Right cardiac atrium (tissue), 5 donors: Measurements from ENCODE around the gene LPO. TPM values are rescaled to one million over a fixed set of nuclear protein-coding genes. Genes with fewer than 3 reads are reported as not detected.

Source experiments
- ATAC-seq, 2 donors: fragments of 200-7000 bp; cut with Tn5 transposase; one replicate each; pipeline versions ENCODE4 v1.8.0 to v1.9.1; 2020; ENCODE audit warnings: moderate library complexity in 2 of 2, mild to moderate bottlenecking in 1 of 2
- DNase-seq, 3 donors: peaks; one replicate each; pipeline ENCODE4 v3.0.0-alpha.2; 2020
- H3K27ac ChIP-seq: one replicate; pipeline ENCODE4 v1.5.1; 2013; ENCODE audit warnings: mild to moderate bottlenecking, low read length, control low read depth, moderate library complexity
- H3K27me3 ChIP-seq: one replicate; pipeline ENCODE4 v1.6.1; 2013; ENCODE audit not compliant: control insufficient read depth, insufficient read depth
- H3K4me1 ChIP-seq: one replicate; pipeline ENCODE4 v1.6.1; 2013; ENCODE audit warnings: low read length; ENCODE audit not compliant: control insufficient read depth, insufficient read depth
- H3K4me3 ChIP-seq: one replicate; pipeline ENCODE4 v1.5.1; 2013; ENCODE audit warnings: low read length, control low read depth
- H3K9me3 ChIP-seq: one replicate; pipeline ENCODE4 v1.6.1; 2013; ENCODE audit warnings: low read length; ENCODE audit not compliant: control insufficient read depth
- WGBS: extraction: QIAGEN DNeasy Blood & Tissue Kit; methylation state at CpG from one replicate; pipeline ENCODE4 v1.1.7; 2013; 5-methylcytosine and 5-hydroxymethylcytosine counted together
- intact Hi-C, 4 donors: fragments of 100-400 bp; cut with DNase I; formaldehyde crosslinking; loops; one replicate each; pipeline versions ENCODE4 v1.11.0 to v1.14.0; 2022 to 2023
- polyA plus RNA-seq: library from polyadenylated mRNA; stranded (reverse); fragments of 200-250 nt; gene quantifications from one replicate; pipeline ENCODE4 v1.2.3, GENCODE V29; 2013
- total RNA-seq, 4 donors: library from RNA; stranded (reverse); fragmentation: NEBNext Ultra II Directional; extraction: Animal tissue kit (Norgen Biotek cat#: 25700); gene quantifications; one replicate each; pipeline ENCODE4 v1.2.1, GENCODE V29; 2021
- donor health status: healthy with polysubstance abuse.
- donor health status: DM: no; HTN: yes; CAD: no.
- donor health status: DM: no; HTN: no; CAD: no.
- donor health status: DM: no; HTN: yes; CAD: no; lungs with severe emphysema.
- donor health status: DM: yes; HTN: yes; CAD: no.

LPO gene
- total and polyA plus RNA-seq, 5 donors, result 0.29 TPM; not detected in 4

DNA sequence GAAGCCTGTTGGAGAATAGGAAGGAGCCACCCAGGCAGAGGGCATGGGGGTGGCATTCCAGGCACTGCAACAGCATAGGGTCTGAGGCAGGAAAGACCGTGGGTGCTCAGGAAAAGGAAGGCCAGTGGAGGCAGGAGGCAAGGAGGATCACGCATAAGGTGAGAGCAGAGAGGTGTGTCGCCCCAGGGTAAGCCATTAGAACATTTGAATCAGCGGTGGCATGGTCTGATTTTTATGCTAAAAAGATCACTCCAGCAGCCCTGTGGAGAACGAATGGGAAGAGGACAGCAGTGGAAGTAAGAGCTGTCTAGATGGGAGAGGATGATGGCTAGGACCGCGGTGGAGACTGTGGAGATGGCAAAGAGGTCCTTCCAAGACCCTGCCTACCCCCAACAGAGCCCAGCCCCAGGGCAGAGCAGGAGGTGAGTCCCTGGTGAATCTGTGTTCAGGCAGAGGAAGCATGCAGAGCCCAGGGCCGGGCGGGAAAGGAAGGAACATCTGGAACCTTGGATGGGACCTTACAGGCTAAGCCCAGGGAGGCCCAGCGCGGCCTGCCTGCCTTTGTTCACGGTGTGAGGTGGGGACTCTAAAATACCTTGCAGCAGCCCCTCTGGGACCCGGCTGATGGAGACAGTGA, 7.8 kb downstream of the LPO start:
- no peaks in the 10 kb centered on the region for H3K9me3 ChIP-seq
- intact Hi-C loops, result no loop called here
- no peaks in the 10 kb centered on the region for H3K27me3 ChIP-seq
- no peak overlapping the region for H3K4me3 ChIP-seq
- no peak overlapping the region for H3K27ac ChIP-seq
- H3K4me1 ChIP-seq, result no peaks in the 10 kb centered on the region
- WGBS, result 78% methylated on average over 13 of the region's 13 CpGs
- DNase-seq (no peak), ATAC-seq (no peak)

DNA sequence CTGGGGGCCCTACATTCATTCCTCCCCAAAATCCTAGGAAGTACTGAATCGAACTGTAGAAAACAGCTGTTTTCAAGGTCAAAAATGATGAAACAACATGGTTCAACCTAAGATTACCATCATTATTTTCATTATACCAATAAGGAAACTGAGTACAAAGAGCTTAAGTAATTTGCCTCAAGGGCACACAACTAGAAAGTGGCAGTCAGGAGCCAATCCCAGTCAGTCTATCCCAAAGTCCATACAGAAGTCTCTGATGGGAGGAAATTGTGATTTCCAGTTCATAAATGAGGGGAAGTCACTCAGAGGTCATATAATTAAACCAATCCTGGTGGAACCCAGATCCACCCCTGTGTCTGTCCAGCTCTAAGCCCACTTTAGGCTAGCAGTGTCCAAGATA, 8.4 kb downstream of the LPO start:
- Histone ChIP-seq H3K4me3 (no peak overlapping the region), H3K9me3 (no peaks in the 10 kb centered on the region), H3K4me1 (no peaks in the 10 kb centered on the region), H3K27me3 (no peaks in the 10 kb centered on the region), H3K27ac (no peak overlapping the region)
- intact Hi-C loops, result no loop called here
- DNase-seq (no peak), ATAC-seq (no peak)
- 77% methylated on average over 1 of the region's 1 CpG for WGBS

DNA sequence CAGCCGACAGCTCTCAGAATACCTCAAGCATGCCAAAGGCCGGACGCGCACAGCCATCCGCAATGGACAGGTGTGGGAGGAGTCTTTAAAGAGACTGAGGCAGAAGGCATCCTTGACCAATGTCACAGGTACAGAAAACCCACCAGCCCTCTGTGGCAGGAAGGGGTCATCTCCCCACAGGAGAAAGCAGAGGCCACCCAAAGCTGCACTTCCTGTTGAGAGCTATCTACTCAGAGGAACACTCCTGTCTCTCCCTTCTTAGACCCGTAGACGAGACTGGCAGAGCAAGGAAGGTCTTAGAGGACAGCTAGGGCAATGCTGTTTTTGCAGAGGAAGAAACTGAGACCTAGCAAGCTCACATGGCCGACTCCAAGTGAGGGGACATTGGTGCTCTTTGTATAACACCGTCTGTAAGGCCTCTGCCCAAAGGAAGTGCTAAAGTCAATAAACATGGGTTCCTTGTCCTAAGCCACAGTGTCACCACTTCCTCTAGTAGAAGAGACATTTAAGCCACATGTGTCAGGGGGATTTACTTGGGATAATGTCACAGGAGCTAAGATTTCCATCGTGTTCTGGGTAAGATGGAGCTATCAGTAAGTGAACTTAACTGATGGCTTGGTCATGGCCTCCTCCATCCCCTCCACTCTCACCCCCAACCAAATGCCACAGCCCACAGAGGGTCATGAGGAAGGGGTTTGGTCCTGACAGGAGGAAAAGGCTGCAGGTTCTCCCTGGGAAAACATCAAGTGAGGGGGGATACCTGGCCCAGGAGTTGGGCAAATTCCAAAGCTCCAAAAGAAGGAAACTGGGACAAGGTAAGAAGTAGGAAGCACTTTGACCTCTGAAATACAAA, 9.4 kb downstream of the LPO start:
- 73% methylated on average over 10 of the region's 10 CpGs for WGBS
- Histone ChIP-seq H3K4me3 (no peak overlapping the region), H3K4me1 (no peaks in the 10 kb centered on the region), H3K9me3 (no peaks in the 10 kb centered on the region), H3K27me3 (no peaks in the 10 kb centered on the region), H3K27ac (no peak overlapping the region)
- ATAC-seq (no peak), DNase-seq (no peak)
- intact Hi-C loops, result no loop called here

DNA sequence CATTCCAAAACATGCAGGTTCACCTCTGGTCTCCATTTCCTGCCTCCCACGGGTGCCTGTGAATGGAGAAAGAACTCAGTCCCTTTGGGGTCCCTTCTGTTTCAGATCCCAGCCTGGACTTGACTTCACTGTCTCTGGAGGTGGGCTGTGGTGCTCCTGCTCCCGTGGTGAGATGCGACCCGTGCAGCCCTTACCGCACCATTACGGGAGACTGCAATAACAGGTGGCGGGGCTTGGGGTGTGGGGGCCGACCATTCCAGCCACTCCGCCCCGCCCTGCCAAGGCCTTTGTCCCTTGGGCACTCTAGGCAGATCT, 10.5 kb downstream of the LPO start:
- no peak overlapping the region for H3K4me3 ChIP-seq
- no peaks in the 10 kb centered on the region for H3K9me3 ChIP-seq
- H3K27me3 ChIP-seq, result no peaks in the 10 kb centered on the region
- no peaks in the 10 kb centered on the region for H3K4me1 ChIP-seq
- no peak for DNase-seq
- ATAC-seq, result peak in 1 of 2 donors; percentile 6
- H3K27ac ChIP-seq, result no peak overlapping the region
- intact Hi-C loops, result no loop called here
- WGBS, result 13% methylated on average over 10 of the region's 10 CpGs

DNA sequence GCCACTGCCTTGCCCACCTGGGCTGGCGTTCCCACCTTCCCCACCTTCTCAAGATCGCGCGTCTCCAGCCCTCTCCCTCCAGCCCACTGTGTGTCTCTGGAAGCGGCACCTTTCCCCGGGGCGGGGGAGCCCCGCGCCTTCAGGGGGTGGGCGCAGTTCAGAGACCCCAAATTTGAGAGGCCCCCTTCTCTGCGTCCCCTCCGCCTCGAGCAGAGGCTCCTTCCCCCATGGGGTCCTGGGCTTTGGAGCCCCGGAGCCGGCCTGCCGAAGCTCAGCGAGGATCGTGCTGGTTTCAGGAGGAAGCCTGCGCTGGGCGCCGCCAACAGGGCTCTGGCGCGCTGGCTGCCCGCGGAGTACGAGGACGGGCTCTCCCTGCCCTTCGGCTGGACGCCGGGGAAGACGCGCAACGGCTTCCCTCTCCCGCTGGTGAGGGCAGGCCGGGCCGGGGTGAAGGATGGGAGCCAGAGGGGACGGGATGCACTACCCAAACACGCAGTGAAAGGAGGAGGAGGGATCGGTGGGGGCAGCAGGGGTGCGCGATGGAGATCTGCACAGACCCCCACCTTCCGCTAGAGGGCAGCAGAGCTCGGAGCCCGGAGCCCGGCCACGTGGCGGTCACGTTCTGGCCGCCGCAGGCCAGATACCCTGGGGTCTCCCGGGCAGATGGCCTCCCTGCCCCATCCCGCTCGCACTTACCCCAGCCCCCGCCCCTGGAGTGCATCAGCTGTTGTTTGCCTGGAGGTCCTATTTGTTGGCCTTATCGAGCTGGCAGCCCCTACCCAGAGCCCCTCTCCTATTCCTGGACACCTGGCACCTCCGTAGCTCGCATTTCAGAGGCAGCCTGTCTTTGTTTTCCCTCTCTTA, 11.1 kb downstream of the LPO start:
- Histone ChIP-seq H3K4me3 (peak overlapping the region; percentile 3), H3K27me3 (no peaks in the 10 kb centered on the region), H3K4me1 (no peaks in the 10 kb centered on the region), H3K9me3 (no peaks in the 10 kb centered on the region), H3K27ac (no peak overlapping the region)
- intact Hi-C loops, result no loop called here
- WGBS, result 5% methylated on average over 57 of the region's 57 CpGs
- peak; percentile 68 to 87 (median 86) for DNase-seq
- peak; percentile 90 to 95 for ATAC-seq

DNA sequence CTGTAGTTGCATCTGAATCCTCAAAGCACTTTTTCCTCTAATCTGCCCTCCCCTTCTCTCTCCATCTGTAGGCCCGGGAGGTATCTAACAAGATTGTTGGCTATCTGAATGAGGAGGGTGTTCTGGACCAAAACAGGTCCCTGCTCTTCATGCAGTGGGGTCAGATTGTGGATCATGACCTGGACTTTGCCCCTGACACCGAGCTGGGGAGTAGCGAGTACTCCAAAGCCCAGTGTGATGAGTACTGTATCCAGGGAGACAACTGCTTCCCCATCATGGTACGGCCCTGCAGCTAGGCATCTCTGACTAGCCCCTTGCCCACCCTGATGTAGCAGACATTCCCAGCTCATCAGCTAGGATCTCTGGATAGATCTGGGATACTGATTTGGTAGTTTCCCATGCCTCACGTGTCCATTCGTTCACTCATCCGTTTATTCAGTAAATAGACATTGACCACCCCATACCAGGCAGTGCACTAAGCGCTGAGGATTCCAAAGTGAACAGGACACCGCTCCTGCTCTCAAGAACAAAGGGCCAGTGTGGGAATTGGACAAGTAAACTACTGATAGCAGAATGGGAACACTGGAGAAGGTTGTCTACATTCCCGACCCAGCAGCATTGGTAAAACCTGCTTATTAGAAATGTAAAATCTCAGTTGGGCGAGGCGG, 12.1 kb downstream of the LPO start:
- H3K27me3 ChIP-seq, result no peaks in the 10 kb centered on the region

DNA sequence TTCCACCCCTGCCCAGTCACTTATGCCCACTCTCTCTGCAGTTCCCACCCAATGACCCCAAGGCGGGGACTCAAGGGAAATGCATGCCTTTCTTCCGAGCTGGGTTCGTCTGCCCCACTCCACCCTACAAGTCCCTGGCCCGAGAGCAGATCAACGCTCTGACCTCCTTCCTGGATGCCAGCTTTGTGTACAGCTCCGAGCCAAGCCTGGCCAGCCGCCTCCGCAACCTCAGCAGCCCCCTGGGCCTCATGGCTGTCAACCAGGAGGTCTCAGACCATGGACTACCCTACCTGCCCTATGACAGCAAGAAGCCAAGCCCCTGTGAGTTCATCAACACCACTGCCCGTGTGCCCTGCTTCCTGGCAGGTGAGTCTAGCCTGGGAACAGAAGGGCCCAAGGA, 13.8 kb downstream of the LPO start:
- no peak for DNase-seq
- Histone ChIP-seq H3K27ac (no peak overlapping the region), H3K27me3 (no peaks in the 10 kb centered on the region), H3K4me1 (no peaks in the 10 kb centered on the region), H3K4me3 (no peak overlapping the region), H3K9me3 (no peaks in the 10 kb centered on the region)
- intact Hi-C loops, result no loop called here
- ATAC-seq, result no peak
- 60% methylated on average over 9 of the region's 9 CpGs for WGBS

More for the DNA sequence above, 12.1 kb downstream of the LPO start:
- ATAC-seq (no peak), DNase-seq (no peak)
- Histone ChIP-seq H3K4me3 (no peak overlapping the region), H3K27ac (no peak overlapping the region), H3K4me1 (no peaks in the 10 kb centered on the region), H3K9me3 (no peaks in the 10 kb centered on the region)
- WGBS, result 85% methylated on average over 12 of the region's 12 CpGs
- intact Hi-C loops, result no loop called here

DNA sequence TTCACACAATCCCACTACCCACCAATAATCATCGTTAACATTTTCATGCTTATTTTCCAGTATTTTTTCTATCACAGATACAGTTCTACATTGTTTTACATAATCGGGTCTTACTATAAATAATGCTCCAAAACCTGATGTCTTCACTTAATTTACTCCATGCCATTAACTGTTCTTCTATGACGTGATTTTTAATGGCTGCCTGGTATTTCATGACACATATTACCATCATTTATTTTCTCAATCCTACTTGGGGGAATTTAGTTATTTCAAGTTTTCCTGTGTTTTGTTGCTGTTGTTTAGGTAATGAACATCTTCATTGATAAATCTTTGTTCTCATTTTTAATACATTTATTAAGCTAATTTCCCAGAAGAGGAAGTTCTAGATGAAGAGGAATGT, 14.7 kb downstream of the LPO start:
- Histone ChIP-seq H3K27me3 (no peaks in the 10 kb centered on the region), H3K4me1 (no peaks in the 10 kb centered on the region), H3K9me3 (no peaks in the 10 kb centered on the region), H3K4me3 (no peak overlapping the region), H3K27ac (no peak overlapping the region)
- 82% methylated on average over 3 of the region's 3 CpGs for WGBS
- DNase-seq, result no peak
- no peak for ATAC-seq
- intact Hi-C loops, result no loop called here

DNA sequence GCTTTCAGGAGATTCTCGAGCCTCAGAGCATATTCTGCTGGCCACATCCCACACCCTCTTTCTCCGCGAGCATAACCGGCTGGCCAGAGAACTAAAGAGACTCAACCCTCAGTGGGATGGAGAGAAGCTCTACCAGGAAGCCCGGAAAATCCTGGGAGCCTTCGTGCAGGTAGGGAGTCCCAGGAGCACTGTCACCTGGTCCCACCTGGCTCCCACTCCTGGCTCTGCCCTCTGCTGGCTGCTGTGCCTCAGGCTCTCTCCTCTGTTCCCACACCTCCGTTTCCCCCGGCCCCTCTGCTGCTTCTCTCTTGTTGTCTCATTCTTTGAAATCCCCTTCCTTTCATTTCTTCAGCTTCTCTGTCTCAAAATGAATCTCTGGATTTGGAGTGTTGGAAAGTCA, 16.4 kb downstream of the LPO start:
- no peak overlapping the region for H3K27ac ChIP-seq
- no peaks in the 10 kb centered on the region for H3K27me3 ChIP-seq
- 22% methylated on average over 8 of the region's 8 CpGs for WGBS
- intact Hi-C loops, result no loop called here
- ATAC-seq (no peak), DNase-seq (no peak)
- no peak overlapping the region for H3K4me3 ChIP-seq
- no peaks in the 10 kb centered on the region for H3K9me3 ChIP-seq
- H3K4me1 ChIP-seq, result no peaks in the 10 kb centered on the region

DNA sequence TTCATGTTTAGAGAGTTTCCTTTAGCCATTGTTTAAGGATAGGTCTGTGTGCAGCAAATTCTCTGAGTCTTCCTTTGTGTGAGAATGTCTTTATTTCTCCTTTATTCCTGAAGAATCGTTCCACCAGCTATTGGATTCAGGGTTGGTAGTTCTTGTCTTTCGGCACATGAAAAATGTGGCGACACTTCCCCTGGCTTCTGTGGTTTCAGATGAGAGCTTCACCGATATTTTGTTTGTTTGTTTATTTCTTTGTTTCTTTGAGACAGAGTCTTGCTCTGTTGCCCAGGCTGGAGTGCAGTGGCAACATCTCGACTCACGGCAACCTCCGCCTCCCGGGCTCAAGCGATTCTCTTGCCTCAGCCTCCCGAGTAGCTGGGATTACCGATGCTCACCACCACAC, 23.8 kb downstream of the LPO start:
- no peaks in the 10 kb centered on the region for H3K27me3 ChIP-seq
- no peaks in the 10 kb centered on the region for H3K4me1 ChIP-seq
- H3K9me3 ChIP-seq, result no peaks in the 10 kb centered on the region
- intact Hi-C loops, result no loop called here
- DNase-seq (no peak), ATAC-seq (no peak)
- 88% methylated on average over 11 of the region's 11 CpGs for WGBS
- no peak overlapping the region for H3K4me3 ChIP-seq
- H3K27ac ChIP-seq, result no peak overlapping the region

DNA sequence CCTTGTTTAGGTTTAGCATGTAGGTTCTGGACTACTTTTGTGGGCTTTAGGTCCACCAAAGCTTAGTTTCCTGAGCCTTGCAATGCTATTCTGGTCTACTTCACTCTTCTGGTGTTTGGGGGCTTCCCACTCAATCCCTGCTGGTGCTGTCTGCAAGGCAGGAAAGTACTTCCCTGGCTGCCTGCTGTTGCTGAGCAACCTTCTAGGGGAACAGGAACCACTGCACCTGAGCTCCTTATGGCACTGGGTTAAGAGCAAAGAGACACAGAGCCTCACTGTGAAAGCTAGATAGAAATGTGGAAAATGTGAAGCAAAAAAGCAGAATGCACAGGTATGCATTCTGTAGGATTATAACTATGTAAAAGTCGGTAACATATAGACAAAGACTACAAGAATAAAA, 25.4 kb downstream of the LPO start:
- no peaks in the 10 kb centered on the region for H3K27me3 ChIP-seq
- WGBS, result 76% methylated on average over 1 of the region's 1 CpG
- intact Hi-C loops, result no loop called here
- no peak overlapping the region for H3K27ac ChIP-seq
- no peaks in the 10 kb centered on the region for H3K9me3 ChIP-seq
- ATAC-seq (no peak), DNase-seq (no peak)
- H3K4me3 ChIP-seq, result no peak overlapping the region
- no peaks in the 10 kb centered on the region for H3K4me1 ChIP-seq
